BLaER1 treated with 17β-estradiol and CSF1 and Interleukin-3, amounts not matched to agents 10 nM and 100 nM (cell line): Measurements from ENCODE around the gene GLB1L2.

Experiments
- H3K27ac ChIP-seq, 11 experiments: shearing (Covaris generic); formaldehyde crosslinking; 2 replicates each; pipeline ENCODE4 v1.8.1; 2022
- H3K27me3 ChIP-seq, 11 experiments: shearing (Covaris generic); formaldehyde crosslinking; 2 replicates each; pipeline ENCODE4 v1.8.1; 2022
- H3K36me3 ChIP-seq, 11 experiments: shearing (Covaris generic); formaldehyde crosslinking; 2 replicates each; pipeline ENCODE4 v1.8.1; 2022
- H3K4me1 ChIP-seq, 10 experiments: shearing (Covaris generic); formaldehyde crosslinking; 2 replicates each; pipeline ENCODE4 v1.8.1; 2022
- H3K4me2 ChIP-seq, 11 experiments: shearing (Covaris generic); formaldehyde crosslinking; 2 replicates each; pipeline ENCODE4 v1.8.1; 2022
- H3K4me3 ChIP-seq, 10 experiments: shearing (Covaris generic); formaldehyde crosslinking; 2 replicates each; pipeline ENCODE4 v1.8.1; 2022
- H3K9ac ChIP-seq, 11 experiments: shearing (Covaris generic); formaldehyde crosslinking; 2 replicates each; pipeline ENCODE4 v1.8.1; 2022
- H3K9me3 ChIP-seq, 11 experiments: shearing (Covaris generic); formaldehyde crosslinking; replicated peaks in 1 of 11; 2 replicates each; pipeline ENCODE4 v1.8.1; 2022
- H4K20me1 ChIP-seq, 11 experiments: shearing (Covaris generic); formaldehyde crosslinking; 2 replicates each; pipeline ENCODE4 v1.8.1; 2022
- Cebpa-rat ChIP-seq, 11 experiments: shearing (Covaris generic); IDR thresholded peaks; 2 replicates each; pipeline ENCODE4 v1.8.1; 2022

The GLB1L2 gene

GRCh38 chr11:134372961-134373360, 41.2 kb downstream of the GLB1L2 start:
- TF ChIP-seq Cebpa-rat (IDR thresholded peaks at IDR 0.05), result no peak
- Histone ChIP-seq H3K9ac (no peak overlapping the region), H3K9me3 (no peaks in the 10 kb centered on the region), H3K27me3 (peaks cover 0 to 35% (median 0%) of the 10 kb centered on the region in 11 experiments; a peak in 9 of 22 replicates), H3K27ac (no peak overlapping the region), H3K4me2 (peak overlapping the region in 8 of 11 experiments; percentile 18 to 54 (median 31); a peak in 10 of 22 replicates), H4K20me1 (peaks cover 0 to 85% (median 8%) of the 10 kb centered on the region in 11 experiments; a peak in 12 of 22 replicates), H3K4me1 (peaks cover 0 to 19% (median 13%) of the 10 kb centered on the region in 10 experiments; a peak in 10 of 20 replicates), H3K4me3 (no peak overlapping the region), H3K36me3 (no peaks in the 10 kb centered on the region)

GRCh38 chr11:134373591-134374052, 41.8 kb downstream of the GLB1L2 start:
- no peaks in the 10 kb centered on the region for H3K36me3 ChIP-seq
- no peaks in the 10 kb centered on the region for H3K9me3 ChIP-seq
- H3K4me3 ChIP-seq, result no peak overlapping the region
- H3K4me2 ChIP-seq, result no peak overlapping the region
- no peak overlapping the region for H3K9ac ChIP-seq
- TF ChIP-seq Cebpa-rat (IDR thresholded peaks at IDR 0.05), result no peak
- H3K27ac ChIP-seq, result no peak overlapping the region
- H3K27me3 ChIP-seq, result peaks cover 0 to 39% (median 0%) of the 10 kb centered on the region in 11 experiments; a peak in 9 of 22 replicates
- H3K4me1 ChIP-seq, result peaks cover 0 to 19% (median 13%) of the 10 kb centered on the region in 10 experiments; a peak in 10 of 20 replicates
- H4K20me1 ChIP-seq, result peaks cover 0 to 90% (median 8%) of the 10 kb centered on the region in 11 experiments; a peak in 12 of 22 replicates

GRCh38 chr11:134374171-134374570, 42.4 kb downstream of the GLB1L2 start:
- H3K27me3 ChIP-seq, result peaks cover 0 to 39% (median 0%) of the 10 kb centered on the region in 11 experiments; a peak in 9 of 22 replicates
- H3K36me3 ChIP-seq, result no peaks in the 10 kb centered on the region
- H3K4me2 ChIP-seq, result no peak overlapping the region
- no peak overlapping the region for H3K9ac ChIP-seq
- H3K4me3 ChIP-seq, result no peak overlapping the region
- no peaks in the 10 kb centered on the region for H3K9me3 ChIP-seq
- no peak overlapping the region for H3K27ac ChIP-seq
- peaks cover 0 to 86% (median 8%) of the 10 kb centered on the region in 11 experiments; a peak in 12 of 22 replicates for H4K20me1 ChIP-seq
- no peak for TF ChIP-seq Cebpa-rat (IDR thresholded peaks at IDR 0.05)
- peaks cover 0 to 19% (median 13%) of the 10 kb centered on the region in 10 experiments; a peak in 10 of 20 replicates for H3K4me1 ChIP-seq

- Histone ChIP-seq H3K9me3 (no peaks in the 10 kb centered on the region), H3K4me1 (peaks cover 0 to 19% (median 13%) of the 10 kb centered on the region in 10 experiments; a peak in 10 of 20 replicates), H3K27ac (no peak overlapping the region), H3K36me3 (no peaks in the 10 kb centered on the region), H3K27me3 (peaks cover 0 to 47% (median 8%) of the 10 kb centered on the region in 11 experiments; a peak in 15 of 22 replicates), H3K4me3 (no peak overlapping the region), H3K9ac (no peak overlapping the region), H3K4me2 (peak overlapping the region in 1 of 11 experiments; percentile 36; a peak in 1 of 22 replicates), H4K20me1 (peaks cover 0 to 86% (median 8%) of the 10 kb centered on the region in 11 experiments; a peak in 13 of 22 replicates)
- TF ChIP-seq Cebpa-rat (IDR thresholded peaks at IDR 0.05), result no peak
Measured at GRCh38 chr11:134374891-134375550, 43.2 kb downstream of the GLB1L2 start.

- no peaks in the 10 kb centered on the region for H3K36me3 ChIP-seq
- no peak overlapping the region for H3K4me3 ChIP-seq
- no peak overlapping the region for H3K9ac ChIP-seq
- peaks cover 0 to 60% (median 12%) of the 10 kb centered on the region in 11 experiments; a peak in 16 of 22 replicates for H3K27me3 ChIP-seq
- no peak for TF ChIP-seq Cebpa-rat (IDR thresholded peaks at IDR 0.05)
- peaks cover 0 to 19% (median 13%) of the 10 kb centered on the region in 10 experiments; a peak in 10 of 20 replicates for H3K4me1 ChIP-seq
- H3K9me3 ChIP-seq, result no peaks in the 10 kb centered on the region
- no peak overlapping the region for H3K4me2 ChIP-seq
- no peak overlapping the region for H3K27ac ChIP-seq
- H4K20me1 ChIP-seq, result peaks cover 0 to 89% (median 14%) of the 10 kb centered on the region in 11 experiments; a peak in 13 of 22 replicates
Measured at GRCh38 chr11:134376150-134376921, 44.5 kb downstream of the GLB1L2 start.

- no peaks in the 10 kb centered on the region for H3K9me3 ChIP-seq
- no peak for TF ChIP-seq Cebpa-rat (IDR thresholded peaks at IDR 0.05)
- no peak overlapping the region for H3K4me3 ChIP-seq
- no peak overlapping the region for H3K9ac ChIP-seq
- peaks cover 0 to 62% (median 22%) of the 10 kb centered on the region in 11 experiments; a peak in 18 of 22 replicates for H3K27me3 ChIP-seq
- H3K4me2 ChIP-seq, result no peak overlapping the region
- peaks cover 0 to 6% (median 2%) of the 10 kb centered on the region in 10 experiments; a peak in 9 of 20 replicates for H3K4me1 ChIP-seq
- H3K27ac ChIP-seq, result no peak overlapping the region
- H3K36me3 ChIP-seq, result no peaks in the 10 kb centered on the region
- H4K20me1 ChIP-seq, result peaks cover 0 to 89% (median 21%) of the 10 kb centered on the region in 11 experiments; a peak in 13 of 22 replicates
Measured at GRCh38 chr11:134377876-134378275, 46.1 kb downstream of the GLB1L2 start.

GRCh38 chr11:134379241-134379640, 47.5 kb downstream of the GLB1L2 start:
- H3K4me2 ChIP-seq, result no peak overlapping the region
- H3K27ac ChIP-seq, result no peak overlapping the region
- peaks cover 0 to 89% (median 32%) of the 10 kb centered on the region in 11 experiments; a peak in 14 of 22 replicates for H4K20me1 ChIP-seq
- H3K27me3 ChIP-seq, result peaks cover 11 to 67% (median 35%) of the 10 kb centered on the region in 11 experiments
- no peaks in the 10 kb centered on the region for H3K9me3 ChIP-seq
- H3K36me3 ChIP-seq, result no peaks in the 10 kb centered on the region
- H3K4me1 ChIP-seq, result peaks cover under 1 to 8% (median 3%) of the 10 kb centered on the region in 10 experiments; a peak in 18 of 20 replicates
- no peak for TF ChIP-seq Cebpa-rat (IDR thresholded peaks at IDR 0.05)
- no peak overlapping the region for H3K9ac ChIP-seq
- no peak overlapping the region for H3K4me3 ChIP-seq

- no peak overlapping the region for H3K27ac ChIP-seq
Measured at GRCh38 chr11:134380229-134380628, 48.4 kb downstream of the GLB1L2 start.

More at GRCh38 chr11:134380229-134380628, 48.4 kb downstream of the GLB1L2 start:
- Histone ChIP-seq H3K4me1 (peaks cover 9 to 18% (median 13%) of the 10 kb centered on the region in 10 experiments), H3K9ac (no peak overlapping the region), H3K36me3 (no peaks in the 10 kb centered on the region), H3K4me3 (no peak overlapping the region), H4K20me1 (peaks cover 0 to 89% (median 36%) of the 10 kb centered on the region in 11 experiments; a peak in 16 of 22 replicates), H3K9me3 (no peaks in the 10 kb centered on the region), H3K27me3 (peaks cover 21 to 77% (median 43%) of the 10 kb centered on the region in 11 experiments), H3K4me2 (no peak overlapping the region)
- no peak for TF ChIP-seq Cebpa-rat (IDR thresholded peaks at IDR 0.05)
